ENCODE measurements around the gene SNX1. TPM values are rescaled to one million over a fixed set of nuclear protein-coding genes. Genes with fewer than 3 reads are reported as not detected.
"Not testable (repeated sequence)": the region's sequence is repeated elsewhere in the genome, so short reads cannot be mapped to it uniquely, and the experiment has no call there.

Gene SNX1
- total RNA-seq, 2 experiments from 2014 or later, result 109 to 124 TPM

- CTCF ChIA-PET; H3K27me3 Mint-ChIP-seq (ENCODE audit: low read depth); H3K9me3 Mint-ChIP-seq (ENCODE audit: insufficient read depth); H3K4me1 Mint-ChIP-seq (ENCODE audit: low read depth); H3K27ac Mint-ChIP-seq; POLR2A ChIA-PET; H3K36me3 Mint-ChIP-seq (ENCODE audit: low read depth); H3K4me3 Mint-ChIP-seq; ATAC-seq; DNase-seq: not testable (repeated sequence)
Measured at GRCh38 chr15:64059104-64059503, 36.7 kb upstream of the SNX1 start.

- ChIA-PET CTCF (interaction anchor here (4.1 kb wide), 1 partner anchor 308 kb away, joined by 26 read pairs; no protein-coding TSS in a partner anchor), POLR2A (no interaction called here)
- no peaks in the 10 kb centered on the region for H3K27me3 Mint-ChIP-seq (ENCODE audit: low read depth)
- DNase-seq (no peak), ATAC-seq (no peak)
- no peaks in the 10 kb centered on the region for H3K4me1 Mint-ChIP-seq (ENCODE audit: low read depth)
- no peak overlapping the region for H3K27ac Mint-ChIP-seq
- H3K36me3 Mint-ChIP-seq (ENCODE audit: low read depth), result no peaks in the 10 kb centered on the region
- H3K9me3 Mint-ChIP-seq (ENCODE audit: insufficient read depth), result no peaks in the 10 kb centered on the region
- no peak overlapping the region for H3K4me3 Mint-ChIP-seq
Measured at GRCh38 chr15:64060716-64061115, 35.1 kb upstream of the SNX1 start.

DNA sequence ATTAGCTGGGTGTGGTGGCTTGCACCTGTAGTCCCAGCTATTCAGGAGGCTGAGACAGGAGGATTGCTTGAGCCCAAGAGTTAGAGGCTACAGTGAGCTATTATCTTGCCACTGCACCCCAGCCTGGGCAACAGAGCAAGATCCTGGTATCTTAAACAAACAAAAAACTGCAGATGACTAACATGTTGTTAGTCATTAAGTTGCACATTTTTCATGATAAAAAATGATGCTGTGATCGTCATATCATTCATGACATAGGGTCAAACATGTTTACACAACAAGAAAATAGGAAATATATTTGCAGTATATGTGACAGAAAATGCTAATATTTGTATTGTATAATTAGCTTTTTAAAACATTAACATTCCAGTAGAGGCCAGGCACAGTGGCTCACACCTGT, 29.3 kb upstream of the SNX1 start:
- no peak for ATAC-seq
- Mint-ChIP-seq H3K27me3 (ENCODE audit: low read depth) (no peaks in the 10 kb centered on the region), H3K4me3 (no peak overlapping the region), H3K36me3 (ENCODE audit: low read depth) (peaks cover 5% of the 10 kb centered on the region), H3K27ac (no peak overlapping the region), H3K4me1 (ENCODE audit: low read depth) (peaks cover 26% of the 10 kb centered on the region), H3K9me3 (ENCODE audit: insufficient read depth) (no peaks in the 10 kb centered on the region)
- ChIA-PET POLR2A (no interaction called here), CTCF (interaction anchor here (0.9 to 8.1 kb wide), 14 partner anchors 20 to 600 kb away, joined by 3 to 132 read pairs (median 6); partner anchors contain the start of gene DAPK2)
- DNase-seq, result no peak

DNA sequence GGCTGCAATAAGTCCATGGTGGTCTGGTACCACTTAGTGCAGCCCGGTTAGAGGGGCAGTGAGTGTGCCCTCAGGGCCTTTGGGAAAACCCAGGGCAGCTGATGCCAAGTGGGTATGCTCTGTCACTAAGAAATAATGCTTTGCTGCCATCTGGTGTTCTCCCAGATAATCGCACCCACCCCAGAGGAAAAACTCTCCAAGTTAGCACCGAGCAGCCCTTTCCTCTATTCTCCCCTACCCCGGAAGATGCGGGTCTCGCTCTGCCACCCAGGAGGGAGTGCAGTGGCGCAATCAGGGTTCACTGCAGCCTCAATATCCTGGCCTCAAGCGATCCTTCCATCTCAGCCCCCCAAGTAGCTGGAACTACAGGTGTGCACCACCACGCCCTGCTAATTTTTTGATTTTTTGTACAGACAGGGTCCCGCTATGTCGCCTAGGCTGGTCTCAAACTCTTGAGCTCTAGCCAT, 28.2 kb upstream of the SNX1 start:
- ChIA-PET CTCF (interaction anchor here (0.6 to 8.1 kb wide), 83 partner anchors 10 to 1020 kb away, joined by 3 to 132 read pairs (median 5); partner anchors contain the start of genes CIAO2A and DAPK2), POLR2A (interaction anchor here (0.7 to 1.4 kb wide), 2 partner anchors 315 to 358 kb away, joined by 3 to 4 read pairs; no protein-coding TSS in a partner anchor)
- ATAC-seq (peak; percentile 89), DNase-seq (peak; percentile 79)
- H3K36me3 Mint-ChIP-seq (ENCODE audit: low read depth), result peaks cover 13% of the 10 kb centered on the region
- no peaks in the 10 kb centered on the region for H3K9me3 Mint-ChIP-seq (ENCODE audit: insufficient read depth)
- no peak overlapping the region for H3K4me3 Mint-ChIP-seq
- H3K27ac Mint-ChIP-seq, result peak overlapping the region; percentile 71
- no peaks in the 10 kb centered on the region for H3K27me3 Mint-ChIP-seq (ENCODE audit: low read depth)
- peaks cover 26% of the 10 kb centered on the region for H3K4me1 Mint-ChIP-seq (ENCODE audit: low read depth)

GRCh38 chr15:64068133-64068532, 27.6 kb upstream of the SNX1 start:
- Mint-ChIP-seq H3K4me3 (no peak overlapping the region), H3K4me1 (ENCODE audit: low read depth) (peaks cover 26% of the 10 kb centered on the region), H3K27me3 (ENCODE audit: low read depth) (no peaks in the 10 kb centered on the region), H3K36me3 (ENCODE audit: low read depth) (peaks cover 16% of the 10 kb centered on the region), H3K9me3 (ENCODE audit: insufficient read depth) (no peaks in the 10 kb centered on the region), H3K27ac (peak overlapping the region; percentile 71)
- POLR2A ChIA-PET, result interaction anchor here (0.6 to 1.4 kb wide), 3 partner anchors 234 to 359 kb away, joined by 3 to 4 read pairs (median 3); no protein-coding TSS in a partner anchor
- CTCF ChIA-PET, result interaction anchor here (0.6 to 8.1 kb wide), 73 partner anchors 10 to 1020 kb away, joined by 3 to 132 read pairs (median 5); partner anchors contain the start of genes CIAO2A and DAPK2
- peak; percentile 35 for DNase-seq
- ATAC-seq, result peak; percentile 38

GRCh38 chr15:64070106-64070505, 25.7 kb upstream of the SNX1 start:
- peaks cover 26% of the 10 kb centered on the region for H3K4me1 Mint-ChIP-seq (ENCODE audit: low read depth)
- peaks cover 21% of the 10 kb centered on the region for H3K36me3 Mint-ChIP-seq (ENCODE audit: low read depth)
- no peak overlapping the region for H3K27ac Mint-ChIP-seq
- no peaks in the 10 kb centered on the region for H3K9me3 Mint-ChIP-seq (ENCODE audit: insufficient read depth)
- ATAC-seq (no peak), DNase-seq (no peak)
- no peak overlapping the region for H3K4me3 Mint-ChIP-seq
- POLR2A ChIA-PET, result no interaction called here
- H3K27me3 Mint-ChIP-seq (ENCODE audit: low read depth), result no peaks in the 10 kb centered on the region
- CTCF ChIA-PET, result interaction anchor here (1.4 to 8.1 kb wide), 4 partner anchors 24 to 601 kb away, joined by 4 to 132 read pairs (median 54); partner anchors contain the start of gene DAPK2

DNA sequence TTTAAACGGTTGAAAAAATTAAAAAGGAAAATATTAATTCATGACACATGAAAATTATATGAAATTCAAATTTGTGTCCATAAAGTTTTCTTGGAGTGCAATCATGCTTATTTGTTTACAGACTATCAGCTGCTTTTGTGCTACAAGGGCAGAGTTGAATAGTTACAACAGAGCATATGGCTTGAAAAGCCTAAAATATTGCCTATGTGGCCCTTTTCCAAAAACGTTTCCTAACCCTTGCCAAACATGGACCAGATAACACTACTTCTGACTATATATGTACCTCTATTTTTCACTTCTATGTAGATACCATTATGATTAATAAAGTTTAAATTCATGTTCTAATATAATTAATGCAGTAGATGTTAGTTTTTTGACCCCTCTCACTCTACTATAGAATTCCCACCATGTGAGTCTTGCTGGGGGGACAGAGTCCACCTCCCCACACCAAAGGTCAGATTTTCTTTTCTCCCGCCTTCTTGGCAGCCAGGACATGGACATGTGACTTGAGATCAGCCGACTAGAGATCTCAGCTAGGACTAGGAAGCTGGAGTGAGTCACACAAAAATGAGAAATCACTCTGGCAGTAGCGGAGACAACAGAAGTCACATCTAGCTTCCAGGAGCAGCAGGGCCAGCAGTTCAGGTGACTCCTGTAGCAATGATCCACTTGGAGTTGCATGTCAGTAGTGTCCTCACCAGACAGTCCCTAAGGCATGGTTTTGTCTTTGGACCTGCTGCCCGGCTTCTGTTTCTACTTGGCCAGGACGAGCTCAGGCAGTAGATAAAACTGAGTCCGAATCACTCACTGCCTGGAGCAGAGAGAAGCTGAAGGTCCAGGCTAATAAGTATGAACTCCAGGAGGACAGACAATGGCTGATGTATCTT, 24.6 kb upstream of the SNX1 start:
- DNase-seq (no peak), ATAC-seq (no peak)
- Mint-ChIP-seq H3K36me3 (ENCODE audit: low read depth) (peaks cover 24% of the 10 kb centered on the region), H3K4me3 (no peak overlapping the region), H3K27me3 (ENCODE audit: low read depth) (no peaks in the 10 kb centered on the region), H3K9me3 (ENCODE audit: insufficient read depth) (no peaks in the 10 kb centered on the region), H3K4me1 (ENCODE audit: low read depth) (peaks cover 28% of the 10 kb centered on the region), H3K27ac (no peak overlapping the region)
- POLR2A ChIA-PET, result interaction anchor here (0.6 kb wide), 1 partner anchor 1036 kb away, joined by 4 read pairs; no protein-coding TSS in a partner anchor
- CTCF ChIA-PET, result interaction anchor here (0.6 to 8.1 kb wide), 7 partner anchors 22 to 462 kb away, joined by 3 to 132 read pairs (median 3); partner anchors contain the start of gene CIAO2A

DNA sequence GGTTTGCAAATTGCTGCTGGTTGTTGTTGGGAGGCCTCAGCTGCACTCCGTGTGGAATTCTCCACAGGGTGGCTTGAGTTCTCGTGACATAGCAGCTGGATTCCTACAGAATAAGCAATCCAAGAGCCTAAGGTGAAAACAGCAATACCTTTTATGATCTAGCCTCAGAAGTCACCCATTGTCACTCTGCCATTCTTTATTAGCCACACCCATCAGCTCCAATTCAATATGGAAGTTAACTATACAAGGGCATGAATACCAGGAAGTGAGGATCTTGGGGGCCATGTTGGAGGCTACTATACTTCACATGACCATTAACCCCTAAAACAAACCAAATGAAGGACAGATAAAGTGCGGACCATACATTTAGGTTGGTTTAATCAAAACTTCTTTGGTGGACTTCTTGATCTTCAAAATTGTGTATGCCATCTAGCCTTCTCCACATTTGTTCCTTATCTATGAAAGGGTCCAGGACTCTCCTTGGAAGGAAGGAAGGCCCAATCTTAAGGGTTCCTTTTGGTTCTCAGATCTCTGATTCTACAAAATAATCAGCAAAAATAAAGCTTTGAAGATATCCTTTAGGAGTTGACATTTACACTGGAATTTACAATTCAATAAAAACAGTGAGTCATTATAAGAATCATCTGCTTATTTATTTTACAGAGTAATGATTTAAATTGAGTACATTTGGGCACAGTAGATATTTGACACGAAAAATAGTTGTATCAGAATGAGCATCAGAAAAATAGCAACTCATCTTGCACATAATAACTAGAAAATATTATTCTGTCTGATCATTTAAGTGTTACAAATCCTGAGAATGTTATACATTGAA, 23.6 kb upstream of the SNX1 start:
- Mint-ChIP-seq H3K9me3 (ENCODE audit: insufficient read depth) (no peaks in the 10 kb centered on the region), H3K27me3 (ENCODE audit: low read depth) (no peaks in the 10 kb centered on the region), H3K4me3 (no peak overlapping the region), H3K36me3 (ENCODE audit: low read depth) (peaks cover 24% of the 10 kb centered on the region), H3K27ac (no peak overlapping the region), H3K4me1 (ENCODE audit: low read depth) (peaks cover 31% of the 10 kb centered on the region)
- no peak for ATAC-seq
- DNase-seq, result no peak
- CTCF ChIA-PET, result interaction anchor here (0.6 to 8.1 kb wide), 6 partner anchors 21 to 463 kb away, joined by 3 to 132 read pairs (median 4); partner anchors contain the start of gene CIAO2A
- POLR2A ChIA-PET, result interaction anchor here (0.6 kb wide), 2 partner anchors 372 to 1036 kb away, joined by 3 to 4 read pairs; no protein-coding TSS in a partner anchor

DNA sequence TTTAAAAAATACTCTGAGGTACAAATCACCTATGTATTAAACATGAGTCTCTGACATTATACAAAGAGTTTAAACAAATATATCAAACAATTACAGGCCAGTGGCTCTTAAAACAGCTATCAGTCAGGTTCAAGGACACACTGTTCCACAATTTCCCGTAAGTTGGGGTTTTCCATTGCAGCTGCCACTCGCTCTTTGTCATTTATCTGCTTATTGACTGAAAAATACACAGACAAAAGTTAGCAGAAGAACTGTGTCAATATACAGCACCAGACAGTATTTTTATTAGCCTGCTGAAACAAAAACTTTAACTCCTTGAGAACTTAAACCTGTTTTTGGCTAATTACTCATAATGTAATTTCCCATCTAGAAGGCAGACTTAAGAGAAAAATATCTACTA, 23.0 kb upstream of the SNX1 start:
- peaks cover 28% of the 10 kb centered on the region for H3K4me1 Mint-ChIP-seq (ENCODE audit: low read depth)
- POLR2A ChIA-PET, result interaction anchor here (0.6 kb wide), 1 partner anchor 372 kb away, joined by 3 read pairs; no protein-coding TSS in a partner anchor
- no peak overlapping the region for H3K4me3 Mint-ChIP-seq
- CTCF ChIA-PET, result interaction anchor here (0.7 to 8.1 kb wide), 5 partner anchors 9 to 463 kb away, joined by 3 to 132 read pairs (median 3); partner anchors contain the start of gene CIAO2A
- H3K9me3 Mint-ChIP-seq (ENCODE audit: insufficient read depth), result no peaks in the 10 kb centered on the region
- ATAC-seq (no peak), DNase-seq (no peak)
- no peaks in the 10 kb centered on the region for H3K27me3 Mint-ChIP-seq (ENCODE audit: low read depth)
- H3K36me3 Mint-ChIP-seq (ENCODE audit: low read depth), result peaks cover 30% of the 10 kb centered on the region
- no peak overlapping the region for H3K27ac Mint-ChIP-seq

DNA sequence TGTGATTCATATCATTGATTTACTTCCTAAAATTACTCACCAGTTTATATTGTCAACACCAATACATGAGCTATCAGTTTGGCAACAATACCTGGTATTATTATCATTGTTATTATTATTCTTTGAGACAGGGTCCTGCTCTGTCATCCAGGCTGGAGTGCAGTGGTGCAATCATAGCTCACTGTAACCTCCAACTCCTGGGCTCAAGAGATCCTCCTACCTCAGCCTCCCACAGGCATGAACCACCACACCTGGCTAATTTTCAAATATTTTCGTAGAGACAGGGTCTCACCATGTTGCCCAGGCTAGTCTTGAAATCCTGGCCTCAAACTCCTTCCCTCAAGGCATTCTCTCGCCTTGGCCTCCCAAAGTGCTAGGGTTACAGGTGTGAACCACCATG, 22.3 kb upstream of the SNX1 start:
- H3K9me3 Mint-ChIP-seq (ENCODE audit: insufficient read depth); H3K27ac Mint-ChIP-seq; ATAC-seq; H3K4me3 Mint-ChIP-seq; POLR2A ChIA-PET; DNase-seq; H3K27me3 Mint-ChIP-seq (ENCODE audit: low read depth): not testable (repeated sequence)
- H3K4me1 Mint-ChIP-seq (ENCODE audit: low read depth), result peaks cover 22% of the 10 kb centered on the region
- CTCF ChIA-PET, result interaction anchor here (0.7 to 1.7 kb wide), 4 partner anchors 10 to 321 kb away, joined by 3 to 5 read pairs (median 4); partner anchors contain the start of gene CIAO2A
- H3K36me3 Mint-ChIP-seq (ENCODE audit: low read depth), result peaks cover 30% of the 10 kb centered on the region

- no peak for DNase-seq
- H3K36me3 Mint-ChIP-seq (ENCODE audit: low read depth), result peaks cover 23% of the 10 kb centered on the region
- H3K27me3 Mint-ChIP-seq (ENCODE audit: low read depth), result no peaks in the 10 kb centered on the region
- H3K27ac Mint-ChIP-seq, result no peak overlapping the region
- no peak overlapping the region for H3K4me3 Mint-ChIP-seq
- H3K4me1 Mint-ChIP-seq (ENCODE audit: low read depth), result no peaks in the 10 kb centered on the region
- ChIA-PET POLR2A (no interaction called here), CTCF (interaction anchor here (0.6 to 2.1 kb wide), 2 partner anchors 14 to 15 kb away, joined by 3 to 9 read pairs; no protein-coding TSS in a partner anchor)
- peaks cover under 1% of the 10 kb centered on the region for H3K9me3 Mint-ChIP-seq (ENCODE audit: insufficient read depth)
- no peak for ATAC-seq
Measured at GRCh38 chr15:64082757-64083156, 13.0 kb upstream of the SNX1 start.
